ENCODE measurements around the gene CHCHD5. TPM values are rescaled to one million over a fixed set of nuclear protein-coding genes. Genes with fewer than 3 reads are reported as not detected.

Gene CHCHD5
- total RNA-seq, 1 experiment from 2014 or later, result 32.3 TPM

DNA sequence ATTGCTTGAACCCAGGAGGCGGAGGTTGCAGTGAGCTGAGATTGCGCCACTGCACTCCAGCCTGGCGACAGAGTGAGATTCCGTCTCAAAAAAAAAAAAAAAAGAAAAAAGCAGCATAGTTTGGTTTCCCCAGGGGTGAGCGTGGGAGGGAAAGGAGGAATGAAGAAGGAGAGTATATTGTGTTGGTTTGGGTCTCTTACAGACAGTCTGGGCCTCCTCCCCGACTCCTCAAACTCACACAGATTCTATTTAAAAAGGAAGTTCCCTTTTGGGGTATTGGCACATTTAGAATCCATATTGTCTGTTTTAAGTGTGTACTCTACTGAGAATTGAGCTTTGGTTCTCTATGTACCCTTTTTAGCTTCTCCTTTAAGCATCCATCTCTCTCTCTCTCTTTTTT lies 34.0 kb downstream of the CHCHD5 start:
- no peak overlapping the region for H4K5ac ChIP-seq (ENCODE audit: insufficient read length, low read depth, low read length)
- H2BK20ac ChIP-seq (ENCODE audit: low read depth, low read length, poor library complexity, severe bottlenecking), result no peak overlapping the region
- WGBS (ENCODE audit: extremely low coverage, insufficient read length, low lambda C conversion rate), result no CpG with 5 or more reads among the region's 6 CpGs
- H3K4me1 Mint-ChIP-seq, result peaks cover 31 to 33% of the 10 kb centered on the region in 2 experiments
- no peak overlapping the region for H3K4me2 ChIP-seq (ENCODE audit: insufficient read depth, insufficient read length, low read length)
- H3K4ac ChIP-seq (ENCODE audit: low read depth, low read length), result no peak overlapping the region
- H3K4me1 ChIP-seq (ENCODE audit: insufficient read depth, low read length), result no peaks in the 10 kb centered on the region; the same call in 1 of the 2 replicates
- H3K79me2 ChIP-seq (ENCODE audit: insufficient read depth, low read length), result no peaks in the 10 kb centered on the region
- no peak overlapping the region for H3K27ac ChIP-seq (ENCODE audit: insufficient read length, low read depth, low read length)
- H3K27me3 ChIP-seq (ENCODE audit: insufficient read depth, low read length), result no peaks in the 10 kb centered on the region
- H3K27me3 Mint-ChIP-seq (ENCODE audit: low read depth), result no peaks in the 10 kb centered on the region; the same call in 1 of the 2 replicates
- H3K4me3 Mint-ChIP-seq, result no peak overlapping the region
- H3K36me3 Mint-ChIP-seq (ENCODE audit: insufficient read depth in 1 of 3, low read depth in 3 of 3), result no peaks in the 10 kb centered on the region
- H3K56ac ChIP-seq (ENCODE audit: insufficient read length, low read depth, low read length), result no peak overlapping the region
- no peak overlapping the region for H4K91ac ChIP-seq (ENCODE audit: insufficient read length, low read depth, low read length)
- no peak overlapping the region for H3K27ac Mint-ChIP-seq
- H3T11ph ChIP-seq (ENCODE audit: low read length), result no peak overlapping the region
- H3K9me3 Mint-ChIP-seq, result no peaks in the 10 kb centered on the region
- H4K8ac ChIP-seq (replicated peaks; ENCODE audit: insufficient read length, low read depth, low read length), result no peak overlapping the region
- no peak overlapping the region for H3K18ac ChIP-seq (ENCODE audit: insufficient read length, low read depth, low read length)
- no peaks in the 10 kb centered on the region for H3K79me1 ChIP-seq (ENCODE audit: insufficient read depth, low read depth, low read length, poor library complexity, severe bottlenecking)
- H3K14ac ChIP-seq (ENCODE audit: insufficient read depth, low read length), result no peak overlapping the region
- H3K9ac ChIP-seq (ENCODE audit: extremely low read depth, insufficient read length, low read length), result no peak overlapping the region
- no peak for DNase-seq
- no peak overlapping the region for H2AFZ ChIP-seq (ENCODE audit: low read length)
- no peak overlapping the region for H2BK15ac ChIP-seq (ENCODE audit: low read depth, low read length)
- no peak overlapping the region for H2AK5ac ChIP-seq (ENCODE audit: insufficient read length, low read length)
- no peaks in the 10 kb centered on the region for H3K9me3 ChIP-seq (ENCODE audit: control insufficient read depth, low read depth, low read length)
- no peaks in the 10 kb centered on the region for H4K20me1 ChIP-seq (ENCODE audit: control insufficient read depth, insufficient read depth, insufficient read length)
- H2BK12ac ChIP-seq (ENCODE audit: insufficient read length, low read depth, low read length), result no peak overlapping the region
- no peak overlapping the region for H2BK120ac ChIP-seq (ENCODE audit: low read depth, low read length, poor library complexity, severe bottlenecking)
- no peak overlapping the region for H2BK5ac ChIP-seq (ENCODE audit: insufficient read length, low read length)
- TF ChIP-seq, protein P1, sequence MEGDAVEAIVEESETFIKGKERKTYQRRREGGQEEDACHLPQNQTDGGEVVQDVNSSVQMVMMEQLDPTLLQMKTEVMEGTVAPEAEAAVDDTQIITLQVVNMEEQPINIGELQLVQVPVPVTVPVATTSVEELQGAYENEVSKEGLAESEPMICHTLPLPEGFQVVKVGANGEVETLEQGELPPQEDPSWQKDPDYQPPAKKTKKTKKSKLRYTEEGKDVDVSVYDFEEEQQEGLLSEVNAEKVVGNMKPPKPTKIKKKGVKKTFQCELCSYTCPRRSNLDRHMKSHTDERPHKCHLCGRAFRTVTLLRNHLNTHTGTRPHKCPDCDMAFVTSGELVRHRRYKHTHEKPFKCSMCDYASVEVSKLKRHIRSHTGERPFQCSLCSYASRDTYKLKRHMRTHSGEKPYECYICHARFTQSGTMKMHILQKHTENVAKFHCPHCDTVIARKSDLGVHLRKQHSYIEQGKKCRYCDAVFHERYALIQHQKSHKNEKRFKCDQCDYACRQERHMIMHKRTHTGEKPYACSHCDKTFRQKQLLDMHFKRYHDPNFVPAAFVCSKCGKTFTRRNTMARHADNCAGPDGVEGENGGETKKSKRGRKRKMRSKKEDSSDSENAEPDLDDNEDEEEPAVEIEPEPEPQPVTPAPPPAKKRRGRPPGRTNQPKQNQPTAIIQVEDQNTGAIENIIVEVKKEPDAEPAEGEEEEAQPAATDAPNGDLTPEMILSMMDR (conservative IDR thresholded peaks at IDR 0.05), result no peak
- no peak overlapping the region for H3K23ac ChIP-seq (ENCODE audit: insufficient read length, low read depth, low read length)
- peaks cover 4% of the 10 kb centered on the region for H3K23me2 ChIP-seq (ENCODE audit: insufficient read length, low read depth, low read length, poor library complexity, severe bottlenecking)
